ES-I3 (cell line): Measurements from ENCODE around the gene FGR.
"Not testable (repeated sequence)": the region's sequence is repeated elsewhere in the genome, so short reads cannot be mapped to it uniquely, and the experiment has no call there.

Experiments used
- H3K36me3 ChIP-seq: 2 replicates; pipeline ENCODE4 v1.6.1; 2013; ENCODE audit warnings: mild to moderate bottlenecking, low read length, control low read depth, moderate library complexity; ENCODE audit not compliant: insufficient read depth
- H3K4me1 ChIP-seq: 2 replicates; pipeline ENCODE4 v1.6.1; 2013; ENCODE audit warnings: mild to moderate bottlenecking, control low read depth, low read length; ENCODE audit not compliant: insufficient read depth
- H3K9ac ChIP-seq: 2 replicates; pipeline ENCODE4 v1.6.1; 2013; ENCODE audit warnings: low read depth, mild to moderate bottlenecking, low read length, moderate library complexity
- H3K9me3 ChIP-seq: 2 replicates; pipeline ENCODE4 v1.6.1; 2013; ENCODE audit warnings: mild to moderate bottlenecking, low read length, moderate library complexity; ENCODE audit not compliant: control insufficient read depth, insufficient read depth

FGR gene

GRCh38 chr1:27634985-27635367 is at the start of gene FGR:
TSS of gene FGR (minus strand) at chr1:27635185. CDS start at chr1:27623916, 11,269 bp downstream.
- H3K4me1 ChIP-seq, result no peaks in the 10 kb centered on the region; the same call in 1 of the 2 replicates
- H3K9me3 ChIP-seq, result no peaks in the 10 kb centered on the region
- no peaks in the 10 kb centered on the region for H3K36me3 ChIP-seq
- H3K9ac ChIP-seq, result peak within 1 kb of the TSS; percentile 60

DNA sequence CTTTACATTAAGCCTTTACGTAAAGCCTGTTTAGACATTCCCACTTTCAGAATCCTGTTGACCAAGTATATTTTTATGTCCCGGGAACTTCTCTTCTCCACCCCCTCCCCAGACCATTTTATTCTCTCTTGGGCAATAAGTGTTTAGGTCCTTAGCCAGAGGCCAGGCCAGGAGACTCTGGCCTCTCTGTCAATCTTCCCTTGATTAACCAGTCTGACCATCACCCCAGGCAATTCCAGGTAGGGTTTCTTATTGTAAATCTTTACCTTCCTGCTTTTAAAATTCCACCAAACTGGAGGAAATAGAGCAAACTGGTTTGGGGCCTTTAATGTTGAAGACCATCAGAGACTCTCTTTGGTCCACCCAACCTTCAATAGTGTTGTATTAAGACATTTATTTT is 49.2 kb upstream of the FGR start:
- no peak overlapping the region for H3K9ac ChIP-seq
- peaks cover 8% of the 10 kb centered on the region; the same call in 1 of the 2 replicates for H3K4me1 ChIP-seq
- no peaks in the 10 kb centered on the region for H3K36me3 ChIP-seq
- peaks cover 8% of the 10 kb centered on the region; the same call in 1 of the 2 replicates for H3K9me3 ChIP-seq

DNA sequence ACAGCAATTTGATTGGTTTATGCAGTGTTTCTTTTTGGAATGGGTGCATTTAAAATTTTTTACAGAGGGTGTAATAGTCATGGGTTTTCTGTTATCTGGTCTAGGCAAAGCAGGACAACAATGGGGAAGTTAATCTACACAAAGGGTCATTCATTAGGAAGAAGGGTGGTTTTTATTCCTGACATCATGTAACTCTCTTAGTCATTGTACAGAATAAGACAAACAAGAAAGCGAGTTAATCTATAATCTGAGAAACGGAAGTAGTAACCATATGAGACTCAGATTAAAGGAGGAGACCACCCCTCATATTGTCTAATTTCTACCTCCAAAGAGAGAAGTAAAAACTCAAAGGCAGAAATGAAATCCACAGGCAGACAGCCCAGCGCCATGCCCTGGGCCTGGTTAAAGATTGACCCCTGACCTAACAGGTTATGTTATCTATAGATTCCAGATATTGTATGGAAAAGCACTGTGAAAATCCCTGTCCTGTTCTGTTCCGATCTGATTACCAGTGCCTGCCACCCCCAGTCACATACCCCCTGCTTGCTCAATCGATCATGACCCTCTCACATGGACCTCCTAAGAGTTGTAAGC is 47.5 kb upstream of the FGR start:
- Histone ChIP-seq H3K9ac (no peak overlapping the region), H3K4me1 (peaks cover 8% of the 10 kb centered on the region; the same call in 1 of the 2 replicates), H3K36me3 (no peaks in the 10 kb centered on the region), H3K9me3 (peaks cover 8% of the 10 kb centered on the region; the same call in 1 of the 2 replicates)

DNA sequence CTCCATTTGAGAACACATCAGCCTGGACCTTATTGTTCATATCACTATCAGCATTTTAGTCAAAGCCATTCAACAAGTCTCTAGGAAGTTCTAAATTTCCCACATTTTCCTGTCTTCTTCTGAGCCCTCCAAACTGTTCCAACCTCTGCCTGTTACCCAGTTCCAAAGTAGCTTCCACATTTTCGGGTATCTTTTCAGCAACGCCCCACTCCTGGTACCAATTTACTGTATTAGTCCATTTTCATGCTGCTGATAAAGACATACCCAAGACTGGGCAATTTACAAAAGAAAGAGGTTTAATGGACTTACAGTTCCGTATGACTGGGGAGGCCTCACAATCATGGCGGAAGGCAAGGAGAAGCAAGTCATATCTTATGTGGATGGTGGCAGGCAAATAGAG is 46.6 kb upstream of the FGR start:
- H3K9ac ChIP-seq, H3K9me3 ChIP-seq, H3K4me1 ChIP-seq, H3K36me3 ChIP-seq: not testable (repeated sequence)

GRCh38 chr1:27680225-27680791 is 45.3 kb upstream of the FGR start:
- H3K4me1 ChIP-seq, H3K36me3 ChIP-seq, H3K9ac ChIP-seq, H3K9me3 ChIP-seq: not testable (repeated sequence)

DNA sequence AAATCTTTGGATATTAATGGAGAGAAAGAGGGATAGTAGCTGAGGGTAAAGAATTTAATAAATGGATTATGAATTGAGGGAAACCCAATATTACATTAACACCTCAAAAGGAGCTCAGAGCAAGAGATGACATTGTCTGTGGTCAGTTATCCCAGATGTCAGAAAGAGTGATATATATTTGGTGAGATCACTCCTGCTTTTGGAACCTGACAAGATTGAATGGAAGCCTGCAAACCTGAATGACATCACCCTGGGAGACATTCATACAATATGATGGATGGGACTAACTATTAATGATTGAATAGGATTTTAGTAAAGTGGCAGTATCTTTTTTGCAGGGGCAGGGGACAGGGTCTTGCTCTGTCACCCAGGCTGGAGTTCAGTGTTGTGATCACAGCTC is 43.8 kb upstream of the FGR start:
- Histone ChIP-seq H3K9me3 (peaks cover 8% of the 10 kb centered on the region; the same call in 1 of the 2 replicates), H3K36me3 (no peaks in the 10 kb centered on the region), H3K4me1 (no peaks in the 10 kb centered on the region), H3K9ac (no peak overlapping the region)

DNA sequence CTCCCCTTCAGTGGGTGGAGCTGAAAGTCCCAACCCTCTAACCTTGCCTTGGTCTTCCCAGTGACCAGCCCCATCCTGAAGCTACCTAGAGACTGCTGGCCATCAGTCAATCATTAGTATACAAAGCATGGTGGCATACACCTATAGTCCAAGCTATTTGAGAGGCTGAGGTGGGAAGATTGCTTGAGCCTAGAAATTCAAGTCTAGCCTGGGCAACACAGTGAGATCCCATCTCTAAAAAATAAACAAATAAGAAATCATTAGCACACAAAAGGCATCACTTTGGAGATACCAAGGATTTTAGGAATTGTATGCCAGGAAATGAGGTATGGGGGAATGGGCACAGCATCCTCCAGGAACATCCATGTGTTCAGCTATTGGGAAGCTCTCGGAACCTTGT is 41.4 kb upstream of the FGR start:
- peaks cover 6% of the 10 kb centered on the region; the same call in 1 of the 2 replicates for H3K4me1 ChIP-seq
- H3K9me3 ChIP-seq, result peaks cover 8% of the 10 kb centered on the region; the same call in 1 of the 2 replicates
- no peaks in the 10 kb centered on the region for H3K36me3 ChIP-seq
- H3K9ac ChIP-seq, result no peak overlapping the region

DNA sequence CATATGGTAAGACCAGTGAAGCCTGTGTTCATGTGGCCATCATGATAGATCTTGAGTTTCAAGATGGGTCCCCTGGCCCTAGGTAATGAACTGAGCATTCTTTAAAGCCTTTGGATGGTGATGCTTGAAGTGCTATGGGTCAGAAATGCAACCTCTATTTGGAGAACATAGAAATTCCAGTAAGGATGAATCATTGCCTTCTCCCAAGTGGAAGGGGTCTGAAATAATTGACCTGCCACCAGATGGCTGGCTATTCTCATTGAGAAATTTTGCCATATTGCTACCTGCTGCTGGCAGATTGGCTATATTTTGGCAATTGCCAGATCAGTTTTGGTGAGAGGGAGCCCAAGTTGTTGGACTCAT is 37.7 kb upstream of the FGR start:
- Histone ChIP-seq H3K36me3 (no peaks in the 10 kb centered on the region), H3K9ac (peak overlapping the region; percentile 30; the same call in 1 of the 2 replicates), H3K4me1 (peaks cover 6% of the 10 kb centered on the region; the same call in 1 of the 2 replicates), H3K9me3 (no peaks in the 10 kb centered on the region)

DNA sequence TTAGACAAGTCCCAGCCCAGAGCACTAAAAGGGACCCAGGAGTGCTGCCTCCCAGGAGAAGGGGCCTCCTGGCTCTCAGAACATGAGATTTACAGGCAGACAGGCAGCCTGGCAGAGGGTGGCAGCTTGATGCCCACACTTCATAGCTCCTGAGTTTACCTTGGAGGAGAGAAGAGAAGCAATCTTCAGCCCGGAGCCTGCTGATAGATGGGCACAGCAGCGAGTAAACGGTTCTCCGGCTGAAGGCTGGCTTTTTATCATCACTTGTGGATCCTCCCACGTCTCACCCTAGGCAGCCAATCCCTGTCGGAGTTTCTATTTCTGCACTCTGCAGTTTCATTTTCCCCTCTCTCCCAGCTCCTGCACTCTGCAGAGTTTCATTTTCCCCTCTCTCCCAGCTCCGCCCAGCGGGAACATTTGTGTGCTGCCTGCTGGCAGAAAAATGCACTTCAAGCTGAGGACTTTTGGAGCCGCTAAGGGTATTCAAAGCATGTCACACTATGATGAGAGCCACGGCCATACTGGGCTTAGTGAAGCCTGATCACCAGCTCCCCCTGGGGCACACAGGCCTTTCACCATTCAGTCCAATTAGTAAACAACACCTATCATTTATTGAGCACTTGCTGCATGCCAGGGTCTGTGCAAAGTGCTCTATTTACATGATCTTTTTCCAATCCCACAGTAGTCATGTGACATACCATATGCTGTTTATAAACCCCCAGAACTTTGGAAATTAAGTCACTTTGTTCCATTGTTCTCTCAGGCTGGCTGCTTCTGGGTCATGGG is 37.2 kb upstream of the FGR start, which contains the start of gene IFI6:
Gene IFI6 (minus strand): TSS at position 229 of the 786 bp plus-strand sequence. CDS start 2,878 bp downstream, outside the sequence.
- H3K4me1 ChIP-seq, result peaks cover 6% of the 10 kb centered on the region; the same call in 1 of the 2 replicates
- H3K9me3 ChIP-seq, result no peaks in the 10 kb centered on the region
- H3K9ac ChIP-seq, result peak within 1 kb of the TSS; percentile 30; the same call in 1 of the 2 replicates
- H3K36me3 ChIP-seq, result no peaks in the 10 kb centered on the region

DNA sequence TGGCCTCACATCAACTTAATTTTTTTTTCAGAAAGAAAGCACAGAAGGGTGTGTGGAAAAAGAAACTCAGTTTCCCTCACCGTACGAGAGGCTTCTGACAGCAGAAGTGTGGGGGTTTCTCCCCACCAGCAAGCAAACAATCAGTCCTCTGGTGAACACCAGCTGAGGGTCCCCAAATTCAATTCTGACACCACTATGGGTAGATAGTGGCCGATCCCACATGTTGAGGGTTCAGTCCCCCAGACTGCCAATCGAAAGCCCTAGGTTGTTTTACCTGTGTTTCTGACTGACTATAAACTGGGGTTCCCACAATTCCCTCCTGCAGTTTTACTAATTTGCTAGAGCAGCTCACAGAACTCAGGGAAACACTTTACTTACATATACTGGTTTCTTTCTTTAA is 34.9 kb upstream of the FGR start:
- no peak overlapping the region for H3K9ac ChIP-seq
- no peaks in the 10 kb centered on the region for H3K9me3 ChIP-seq
- peaks cover 6% of the 10 kb centered on the region; the same call in 1 of the 2 replicates for H3K4me1 ChIP-seq
- H3K36me3 ChIP-seq, result no peaks in the 10 kb centered on the region

DNA sequence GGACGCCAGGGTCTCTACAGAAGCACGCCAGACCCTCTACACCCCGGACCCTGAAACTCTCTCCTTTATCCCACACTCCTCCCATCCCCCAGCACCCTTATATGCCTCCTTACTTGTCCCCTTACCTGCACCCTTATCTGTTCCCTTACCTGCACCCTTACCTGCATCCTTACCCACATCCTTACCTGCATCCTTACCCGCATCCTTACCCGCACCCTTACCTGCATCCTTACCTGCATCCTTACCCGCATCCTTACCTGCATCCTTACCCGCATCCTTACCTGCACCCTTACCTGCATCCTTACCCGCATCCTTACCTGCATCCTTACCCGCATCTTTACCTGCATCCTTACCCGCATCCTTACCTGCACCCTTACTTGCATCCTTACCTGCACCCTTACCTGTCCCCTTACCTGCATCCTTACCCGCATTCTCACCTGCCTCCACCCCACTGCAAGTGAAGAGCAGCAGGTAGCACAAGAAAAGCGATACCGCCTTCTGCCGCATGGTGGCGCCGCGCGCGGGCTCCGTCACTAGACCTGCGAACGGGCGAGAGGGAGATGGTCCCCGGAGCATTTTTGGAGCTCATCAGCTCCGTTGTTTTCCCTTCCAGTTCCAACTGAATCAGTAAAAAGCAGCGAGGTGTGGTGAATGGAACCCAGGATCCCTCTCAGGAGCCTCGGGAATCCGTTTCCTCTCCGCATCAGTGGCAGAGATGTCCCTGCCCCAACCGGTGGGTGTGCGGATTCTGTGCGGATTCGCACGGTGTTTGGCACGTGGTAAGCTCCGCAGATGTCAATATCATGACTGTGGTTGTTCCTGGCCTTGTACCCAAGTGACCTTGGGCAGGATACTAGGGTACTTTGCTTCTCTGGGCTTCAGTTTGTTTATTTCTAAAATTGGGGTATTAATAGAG is 34.1 kb upstream of the FGR start:
- Histone ChIP-seq H3K9me3 (no peaks in the 10 kb centered on the region), H3K36me3 (no peaks in the 10 kb centered on the region), H3K9ac (peak overlapping the region; percentile 8; the same call in 1 of the 2 replicates), H3K4me1 (peaks cover 6% of the 10 kb centered on the region; the same call in 1 of the 2 replicates)

- H3K9me3 ChIP-seq, result no peaks in the 10 kb centered on the region
- no peaks in the 10 kb centered on the region for H3K36me3 ChIP-seq
- no peak overlapping the region for H3K9ac ChIP-seq
- peaks cover 6% of the 10 kb centered on the region; the same call in 1 of the 2 replicates for H3K4me1 ChIP-seq
Measured at GRCh38 chr1:27668121-27668807, 33.3 kb upstream of the FGR start.

DNA sequence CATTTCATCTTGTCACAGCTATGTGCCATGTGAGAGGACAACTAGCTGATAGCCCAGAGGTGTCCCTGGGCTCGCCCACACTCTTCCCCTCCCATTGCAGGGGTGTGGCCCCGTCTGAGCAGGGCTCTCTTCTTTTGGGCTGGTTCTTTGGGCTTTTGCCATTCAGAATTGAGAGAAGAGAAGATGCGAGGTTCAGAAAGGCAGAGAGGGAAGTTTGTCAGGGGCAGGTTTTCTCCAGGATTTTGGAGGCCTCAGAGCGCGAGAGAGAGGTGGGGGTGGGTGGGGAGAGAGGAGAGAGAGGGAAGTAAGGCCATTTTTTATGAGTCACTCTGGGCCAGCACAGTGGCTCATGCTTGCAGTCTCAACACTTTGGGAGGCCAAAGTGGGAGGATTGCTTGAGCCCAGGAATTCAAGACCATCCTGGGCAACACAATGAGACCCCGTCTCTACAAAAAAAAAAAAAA is 31.8 kb upstream of the FGR start:
- Histone ChIP-seq H3K36me3 (no peaks in the 10 kb centered on the region), H3K4me1 (peaks cover 7% of the 10 kb centered on the region), H3K9ac (no peak overlapping the region), H3K9me3 (no peaks in the 10 kb centered on the region)
